ENCODE data around the gene SRRM5. TPM values are rescaled to one million over a fixed set of nuclear protein-coding genes. Genes with fewer than 3 reads are reported as not detected.

The SRRM5 gene
- total RNA-seq, 1 donor from 2014 or later, result 0.37 TPM

DNA sequence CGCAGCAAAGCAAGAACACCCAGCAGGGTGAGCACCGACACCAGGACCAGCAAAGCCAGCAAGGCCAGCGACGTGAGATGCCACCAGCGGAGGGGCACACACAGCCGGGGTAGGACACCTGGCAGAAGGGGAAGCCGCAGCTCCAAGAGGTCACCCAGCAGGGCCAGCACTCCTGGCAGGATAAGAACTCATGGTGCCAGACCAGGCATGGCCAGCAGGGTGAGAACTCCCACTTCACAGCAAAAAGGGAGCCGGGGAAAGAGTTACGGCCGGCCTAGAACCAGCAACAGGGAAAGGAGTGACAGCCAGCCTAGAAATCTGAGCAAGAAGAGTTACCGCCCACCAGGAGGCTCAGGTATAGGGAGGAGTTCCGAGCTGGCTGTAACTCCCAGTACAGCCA lies 486 bp downstream of the SRRM5 start:
- peaks cover 10% of the 10 kb centered on the region for H3K36me3 Mint-ChIP-seq (ENCODE audit: low read depth)
- no peaks in the 10 kb centered on the region for H3K27me3 Mint-ChIP-seq
- no peak for DNase-seq
- no peak overlapping the region for H3K27ac Mint-ChIP-seq
- H3K4me1 Mint-ChIP-seq, result peaks cover 6% of the 10 kb centered on the region
- no peak overlapping the region for H3K4me3 Mint-ChIP-seq
- intact Hi-C loops (cut with micrococcal nuclease), result no loop called here
- H3K9me3 Mint-ChIP-seq, result no peaks in the 10 kb centered on the region

DNA sequence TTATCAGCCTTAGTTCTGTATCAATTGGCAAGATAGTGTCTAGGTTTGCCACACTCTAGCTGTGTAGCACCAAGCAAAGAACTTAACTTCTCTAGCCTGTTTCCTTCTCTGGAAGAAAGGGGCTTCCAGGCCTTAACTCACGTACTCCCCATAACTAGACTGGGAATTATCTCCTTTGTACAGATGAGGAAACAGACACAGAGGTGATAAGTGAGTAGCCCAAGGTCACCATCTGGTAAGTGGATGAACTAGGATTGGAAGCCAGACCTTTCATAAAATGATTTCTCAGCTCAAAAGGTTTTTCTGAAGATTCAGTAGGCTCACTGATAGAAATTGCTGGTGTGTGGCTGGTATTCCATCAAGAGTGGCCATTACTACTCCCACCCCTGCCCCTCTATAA lies 4.4 kb downstream of the SRRM5 start:
- no peak overlapping the region for H3K4me3 Mint-ChIP-seq
- DNase-seq, result no peak
- H3K36me3 Mint-ChIP-seq (ENCODE audit: low read depth), result peaks cover 10% of the 10 kb centered on the region
- H3K27me3 Mint-ChIP-seq, result no peaks in the 10 kb centered on the region
- no peaks in the 10 kb centered on the region for H3K9me3 Mint-ChIP-seq
- H3K27ac Mint-ChIP-seq, result no peak overlapping the region
- peaks cover 19% of the 10 kb centered on the region for H3K4me1 Mint-ChIP-seq
- intact Hi-C loops (cut with micrococcal nuclease), result no loop called here

DNA sequence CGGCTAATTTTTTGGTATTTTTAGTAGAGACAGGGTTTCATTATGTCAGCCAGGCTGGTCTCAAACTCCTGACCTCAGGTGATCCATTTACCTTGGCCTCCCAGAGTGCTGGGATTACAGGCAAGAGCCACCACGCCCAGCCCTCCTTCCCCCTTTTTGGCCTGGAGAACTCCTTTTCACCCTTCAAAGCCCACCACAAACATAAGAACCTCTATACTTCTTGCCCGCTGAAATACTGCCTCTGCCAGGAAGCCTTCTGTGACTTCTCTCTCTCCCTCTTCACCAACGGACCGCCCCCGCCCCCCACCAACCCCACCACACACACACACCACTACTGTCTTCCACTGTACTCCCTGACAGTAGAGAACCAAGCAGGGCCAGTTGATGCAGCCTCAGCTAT lies 5.1 kb downstream of the SRRM5 start:
- Mint-ChIP-seq H3K9me3 (no peaks in the 10 kb centered on the region), H3K27ac (no peak overlapping the region), H3K27me3 (no peaks in the 10 kb centered on the region), H3K36me3 (ENCODE audit: low read depth) (peaks cover 8% of the 10 kb centered on the region), H3K4me3 (no peak overlapping the region), H3K4me1 (peaks cover 21% of the 10 kb centered on the region)
- no peak for DNase-seq
- intact Hi-C loops (cut with micrococcal nuclease), result no loop called here

DNA sequence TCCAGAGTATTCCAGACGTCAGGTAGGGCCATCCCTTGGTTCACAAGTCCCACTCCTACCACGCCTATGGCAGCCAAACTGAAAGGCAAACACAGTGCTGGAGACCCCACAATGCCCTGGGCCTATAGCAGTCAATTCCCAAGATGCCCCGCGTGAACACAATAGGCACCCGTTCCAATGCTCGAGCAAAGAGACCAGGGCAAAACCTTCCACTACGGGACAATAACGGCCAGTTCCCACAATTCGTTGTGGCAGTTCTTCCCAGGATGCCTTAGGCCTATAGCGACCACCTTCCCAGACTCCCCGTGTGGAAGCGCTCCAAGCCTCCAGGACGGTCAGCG lies 7.0 kb downstream of the SRRM5 start:
- Mint-ChIP-seq H3K4me1 (peaks cover 19% of the 10 kb centered on the region), H3K27me3 (no peaks in the 10 kb centered on the region), H3K4me3 (peak overlapping the region; percentile 98), H3K9me3 (no peaks in the 10 kb centered on the region), H3K27ac (peak overlapping the region; percentile 99), H3K36me3 (ENCODE audit: low read depth) (no peaks in the 10 kb centered on the region)
- intact Hi-C loops (cut with micrococcal nuclease), result loop anchor here (1.0 kb wide), 4 partner anchors 23 to 135 kb away; partner anchors contain the start of genes IRGQ, PINLYP, SMG9 and XRCC1
- no peak for DNase-seq

DNA sequence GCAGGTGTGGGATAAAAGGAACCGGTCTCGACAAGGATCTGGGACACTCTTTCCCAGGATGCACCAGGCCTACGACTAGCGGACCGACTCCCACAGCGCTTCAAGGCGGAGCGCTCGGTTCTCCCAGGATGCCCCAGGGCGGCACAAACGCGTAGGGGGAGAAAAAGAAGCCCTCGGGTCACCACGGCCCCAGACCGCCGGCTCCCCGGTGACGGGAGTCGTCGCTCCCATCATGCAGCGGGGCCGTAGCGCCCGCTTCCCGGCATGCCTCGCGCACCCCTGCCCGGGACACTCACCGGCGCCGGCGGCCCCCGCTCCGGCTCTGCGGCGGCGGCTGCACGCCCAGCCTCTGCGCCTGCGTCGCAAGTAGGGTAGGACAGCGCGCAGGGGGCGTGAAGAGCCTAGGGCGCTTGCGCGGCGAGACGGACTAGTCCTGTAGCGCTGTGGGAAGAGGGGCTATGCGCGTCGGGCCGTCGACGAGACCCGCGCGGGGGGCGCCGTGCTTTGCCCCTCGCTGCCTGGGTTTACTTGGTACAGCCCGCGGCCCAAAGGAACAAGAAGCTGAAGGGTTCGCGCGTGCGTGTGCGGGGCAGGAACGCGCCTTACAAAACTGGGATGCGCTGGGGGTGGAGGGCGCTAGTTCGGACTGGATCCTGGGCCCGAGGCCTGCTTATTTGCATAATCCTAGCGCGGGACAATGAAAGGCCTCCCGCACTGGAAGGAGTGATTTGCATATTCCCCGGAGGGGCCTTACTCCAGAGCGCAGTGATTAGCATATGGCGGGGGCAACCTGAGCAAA lies 7.6 kb downstream of the SRRM5 start, which contains the start of gene ZNF428:
Gene ZNF428, minus strand, starts transcription at position 368 of the 799 bp plus-strand sequence. CDS start 5,325 bp downstream, outside the sequence.
- intact Hi-C loops (cut with micrococcal nuclease), result loop anchor here (1.0 kb wide), 4 partner anchors 23 to 135 kb away; partner anchors contain the start of genes IRGQ, PINLYP, SMG9 and XRCC1
- Mint-ChIP-seq H3K4me3 (peak within 1 kb of the TSS; percentile 98), H3K36me3 (ENCODE audit: low read depth) (no peaks in the 10 kb centered on the region), H3K9me3 (no peaks in the 10 kb centered on the region), H3K27ac (peak within 1 kb of the TSS; percentile 99), H3K4me1 (peaks cover 23% of the 10 kb centered on the region), H3K27me3 (no peaks in the 10 kb centered on the region)
- DNase-seq, result peak; percentile 96

DNA sequence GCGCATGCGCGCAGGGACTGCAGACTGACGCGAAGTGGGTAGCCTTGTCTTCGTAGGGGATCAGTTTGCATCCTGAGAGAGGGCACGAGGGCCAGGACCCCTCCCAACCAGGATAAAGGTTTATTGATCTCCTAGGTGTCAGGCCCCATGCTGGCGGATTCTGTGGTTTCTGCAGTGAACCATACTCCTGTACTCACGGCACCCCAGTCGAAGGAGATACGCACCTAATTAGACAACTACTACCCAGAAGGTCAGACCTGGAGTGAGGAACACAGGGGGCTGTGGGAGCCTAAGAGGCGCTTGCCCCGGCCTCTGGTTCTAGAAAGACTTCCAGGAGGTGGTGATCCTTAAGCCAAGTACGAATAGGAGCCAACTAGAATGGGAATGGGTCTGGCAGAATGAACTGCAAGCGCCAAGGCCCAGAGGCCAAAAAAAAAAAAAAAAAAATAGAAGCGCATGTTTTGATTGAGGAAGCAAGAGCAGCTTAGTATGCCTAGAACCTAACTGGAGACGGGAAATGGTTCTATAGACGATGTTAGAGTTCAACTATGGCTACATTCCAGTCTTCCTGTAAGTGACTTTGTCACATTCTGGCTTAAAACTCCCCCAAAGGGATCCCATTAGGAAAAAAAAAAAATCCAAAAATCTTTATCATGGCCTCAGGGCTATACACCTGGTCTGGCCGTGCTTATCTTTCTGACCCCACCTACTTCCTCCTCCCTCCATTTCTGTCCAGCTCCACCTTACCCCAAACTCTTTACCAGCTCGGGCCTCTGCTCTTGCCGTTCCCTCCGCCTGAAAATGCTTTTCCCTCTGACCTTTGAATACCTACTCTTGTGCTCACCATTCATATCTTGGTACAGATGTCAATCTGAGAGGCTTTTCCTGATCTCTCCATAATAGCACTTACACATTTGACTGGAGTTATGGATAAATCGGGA lies 8.4 kb downstream of the SRRM5 start:
- intact Hi-C loops (cut with micrococcal nuclease), result no loop called here
- Mint-ChIP-seq H3K27ac (peak overlapping the region; percentile 99), H3K36me3 (ENCODE audit: low read depth) (no peaks in the 10 kb centered on the region), H3K27me3 (no peaks in the 10 kb centered on the region), H3K4me1 (peaks cover 31% of the 10 kb centered on the region), H3K4me3 (peak overlapping the region; percentile 98), H3K9me3 (no peaks in the 10 kb centered on the region)
- peak; percentile 95 for DNase-seq

DNA sequence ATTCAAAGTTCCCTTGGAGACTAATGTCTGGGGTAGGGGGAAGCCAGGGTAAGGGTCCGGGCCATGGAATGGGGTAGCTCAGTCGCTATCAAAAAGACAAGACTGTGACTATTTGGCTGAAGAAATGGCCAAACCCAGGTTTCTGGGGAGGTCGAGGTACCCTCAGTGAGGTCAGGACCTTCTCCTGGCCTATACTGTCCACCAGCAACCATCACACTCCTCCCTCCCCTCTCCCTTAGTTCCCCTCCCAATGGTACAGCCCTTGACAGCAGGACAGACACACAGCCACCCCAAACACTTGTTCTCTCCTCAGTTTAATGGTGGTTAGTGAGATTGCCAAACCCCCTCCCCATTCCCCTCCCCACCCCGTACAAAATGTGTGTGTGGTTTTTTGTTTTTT lies 10.2 kb downstream of the SRRM5 start:
- Mint-ChIP-seq H3K9me3 (no peaks in the 10 kb centered on the region), H3K27ac (no peak overlapping the region), H3K27me3 (peaks cover 2% of the 10 kb centered on the region), H3K4me1 (peaks cover 30% of the 10 kb centered on the region), H3K36me3 (ENCODE audit: low read depth) (no peaks in the 10 kb centered on the region), H3K4me3 (no peak overlapping the region)
- DNase-seq, result no peak
- intact Hi-C loops (cut with micrococcal nuclease), result no loop called here

DNA sequence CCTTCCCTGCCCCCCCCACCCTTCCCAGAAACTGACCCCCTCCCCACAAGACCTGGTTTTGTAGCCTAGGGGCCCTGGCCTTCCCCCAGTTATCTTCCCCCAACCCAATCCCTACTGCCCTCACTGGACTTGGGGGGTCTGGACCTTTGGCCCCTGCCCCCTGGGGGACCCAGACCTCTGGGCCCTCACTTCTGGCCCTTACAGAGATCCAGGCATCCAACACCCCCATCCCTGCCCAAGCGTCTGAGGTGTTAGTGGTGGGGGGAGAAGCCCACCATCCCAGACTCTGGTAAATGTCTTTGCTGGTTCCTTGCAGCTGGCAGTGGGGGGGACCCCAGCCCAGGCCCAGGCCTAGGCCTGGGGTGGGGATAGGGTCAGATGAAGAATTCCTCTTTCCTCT lies 11.1 kb downstream of the SRRM5 start:
- Mint-ChIP-seq H3K4me3 (no peak overlapping the region), H3K9me3 (no peaks in the 10 kb centered on the region), H3K4me1 (peaks cover 29% of the 10 kb centered on the region), H3K27ac (no peak overlapping the region), H3K36me3 (ENCODE audit: low read depth) (no peaks in the 10 kb centered on the region), H3K27me3 (peaks cover 4% of the 10 kb centered on the region)
- intact Hi-C loops (cut with micrococcal nuclease), result no loop called here
- no peak for DNase-seq

DNA sequence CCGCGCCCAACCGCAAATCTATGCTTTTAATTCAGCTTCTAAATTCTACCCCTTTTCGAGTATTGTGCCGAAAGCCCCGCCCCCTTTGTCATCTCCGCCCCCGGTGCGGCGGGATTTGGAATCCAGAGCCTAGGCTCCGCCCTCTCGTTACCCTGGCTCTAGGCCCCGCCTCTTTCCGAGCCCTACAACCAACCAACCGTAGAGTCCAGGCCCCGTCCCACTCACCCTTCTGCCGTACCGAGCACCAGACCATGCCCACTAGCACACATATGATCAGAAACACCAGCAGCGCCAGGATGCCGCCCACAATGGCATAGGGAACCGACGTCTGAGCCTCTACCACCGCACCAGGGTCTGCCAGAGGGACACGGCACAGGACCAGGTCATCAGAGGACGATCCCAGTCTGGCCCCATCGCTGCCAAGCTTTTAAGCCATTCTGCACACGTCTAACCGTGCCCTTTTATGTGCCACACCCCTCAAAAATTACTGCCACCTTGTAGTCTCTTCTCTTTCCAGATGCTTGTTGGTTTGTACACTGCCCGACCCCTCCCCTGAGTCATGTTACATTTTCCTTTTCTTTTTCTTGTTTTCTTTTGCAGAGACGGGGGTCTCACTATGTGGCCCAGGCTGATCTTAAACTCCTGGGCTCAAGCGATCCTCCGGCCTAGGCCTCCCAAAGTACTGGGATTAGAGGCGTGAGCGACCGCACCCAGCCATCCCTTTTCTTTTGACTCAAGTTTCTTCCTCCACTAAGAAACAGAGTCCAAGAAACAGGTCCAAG lies 12.2 kb downstream of the SRRM5 start:
- no peaks in the 10 kb centered on the region for H3K36me3 Mint-ChIP-seq (ENCODE audit: low read depth)
- intact Hi-C loops (cut with micrococcal nuclease), result no loop called here
- peaks cover 27% of the 10 kb centered on the region for H3K4me1 Mint-ChIP-seq
- H3K27ac Mint-ChIP-seq, result peak overlapping the region; percentile 70
- H3K27me3 Mint-ChIP-seq, result peaks cover 4% of the 10 kb centered on the region
- H3K9me3 Mint-ChIP-seq, result no peaks in the 10 kb centered on the region
- no peak overlapping the region for H3K4me3 Mint-ChIP-seq
- DNase-seq, result peak; percentile 67

DNA sequence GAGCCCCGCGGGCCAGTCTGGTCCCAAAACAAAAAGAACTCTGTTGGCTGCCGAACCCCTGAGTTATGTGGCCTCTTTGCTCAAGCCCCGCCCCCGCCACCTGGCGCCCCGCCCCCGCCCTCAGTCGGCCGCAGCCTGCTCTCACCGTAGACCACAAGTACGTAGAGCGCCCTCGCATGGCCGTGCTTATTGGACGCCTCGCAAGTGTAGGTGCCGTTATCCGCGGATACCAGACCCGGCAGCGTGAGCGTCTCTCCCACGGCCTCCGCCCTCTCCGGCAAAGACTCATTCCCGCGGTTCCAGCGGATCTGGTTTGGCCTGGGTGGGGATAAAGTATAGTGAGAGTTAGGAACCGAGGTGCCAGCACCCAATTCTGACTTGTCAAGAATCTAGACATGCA lies 13.0 kb downstream of the SRRM5 start:
- Mint-ChIP-seq H3K36me3 (ENCODE audit: low read depth) (no peaks in the 10 kb centered on the region), H3K27ac (no peak overlapping the region), H3K27me3 (peaks cover 4% of the 10 kb centered on the region), H3K4me3 (peak overlapping the region; percentile 34), H3K9me3 (no peaks in the 10 kb centered on the region), H3K4me1 (peaks cover 24% of the 10 kb centered on the region)
- peak; percentile 95 for DNase-seq
- intact Hi-C loops (cut with micrococcal nuclease), result loop anchor here (1.0 kb wide), 1 partner anchor 38 kb away; no protein-coding TSS in a partner anchor

DNA sequence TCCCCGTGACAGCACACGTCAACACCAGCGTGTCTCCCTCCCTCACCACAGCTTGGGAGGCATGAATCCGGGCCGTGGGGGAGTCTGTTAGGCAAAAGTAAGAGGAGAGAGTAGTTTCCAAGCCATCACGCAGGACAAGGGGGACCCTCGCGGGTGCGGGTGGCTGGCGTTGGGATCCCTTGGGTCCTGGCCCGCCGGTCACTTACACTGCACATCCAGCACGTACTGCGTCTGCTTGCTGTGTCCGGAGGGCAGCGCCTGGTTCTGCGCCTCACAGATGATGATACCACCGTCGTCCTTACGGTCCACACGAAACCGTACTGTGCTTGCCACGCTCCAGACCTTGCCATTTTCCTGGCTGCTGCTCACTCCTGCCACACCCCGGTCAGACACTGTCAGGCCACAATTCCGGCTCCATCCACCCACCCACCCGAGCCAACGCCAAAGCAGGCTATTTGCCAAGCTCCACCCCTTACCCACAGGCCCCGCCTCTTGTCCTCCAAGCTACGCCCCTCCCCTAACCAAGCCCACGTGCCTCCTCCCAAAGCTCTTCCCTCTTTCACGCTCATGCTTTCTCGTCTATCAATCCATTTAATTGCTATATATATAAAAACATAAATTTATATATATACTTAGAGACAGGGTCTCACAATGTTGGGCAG lies 14.2 kb downstream of the SRRM5 start:
- H3K36me3 Mint-ChIP-seq (ENCODE audit: low read depth), result no peaks in the 10 kb centered on the region
- H3K4me1 Mint-ChIP-seq, result peaks cover 15% of the 10 kb centered on the region
- intact Hi-C loops (cut with micrococcal nuclease), result loop anchor here (1.0 kb wide), 1 partner anchor 37 kb away; no protein-coding TSS in a partner anchor
- H3K4me3 Mint-ChIP-seq, result no peak overlapping the region
- H3K27ac Mint-ChIP-seq, result no peak overlapping the region
- peak; percentile 70 for DNase-seq
- no peaks in the 10 kb centered on the region for H3K9me3 Mint-ChIP-seq
- H3K27me3 Mint-ChIP-seq, result peaks cover 6% of the 10 kb centered on the region

DNA sequence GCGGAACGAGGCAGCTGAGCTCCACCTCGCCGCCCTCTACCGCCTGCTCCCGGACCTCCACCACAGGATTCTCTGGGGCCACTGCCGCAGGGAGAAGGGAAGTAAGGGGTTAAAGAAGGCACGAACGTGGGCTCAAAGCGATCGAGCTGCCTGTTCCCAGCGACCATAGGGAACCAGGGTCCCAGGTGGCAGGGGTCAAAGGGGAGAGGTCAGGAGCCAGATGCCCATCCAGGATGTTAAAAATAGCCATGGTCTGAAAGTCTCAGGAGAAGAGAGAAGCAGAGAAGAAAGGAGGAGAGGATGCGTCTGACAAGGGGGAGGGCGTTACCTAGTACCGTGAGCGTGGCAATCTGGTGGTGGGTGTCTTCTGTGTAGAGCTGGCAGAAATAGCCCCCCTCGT lies 14.9 kb downstream of the SRRM5 start:
- Mint-ChIP-seq H3K36me3 (ENCODE audit: low read depth) (no peaks in the 10 kb centered on the region), H3K27ac (no peak overlapping the region), H3K9me3 (no peaks in the 10 kb centered on the region), H3K4me3 (no peak overlapping the region), H3K4me1 (peaks cover 13% of the 10 kb centered on the region), H3K27me3 (peaks cover 6% of the 10 kb centered on the region)
- intact Hi-C loops (cut with micrococcal nuclease), result no loop called here
- DNase-seq, result no peak
